Prostate gland (tissue), 2 donors: ENCODE measurements around the gene CCDC68. TPM values are rescaled to one million over a fixed set of nuclear protein-coding genes. Genes with fewer than 3 reads are reported as not detected.

Experiments
- DNase-seq: peaks from one replicate; pipeline ENCODE4 v3.0.0-alpha.2; 2019; ENCODE audit warnings: low spot score
- H3K27ac ChIP-seq, 2 donors: fragments of 200-600 bp; sonication (generic); 2 replicates each; pipeline ENCODE4 v1.5.1; 2017 to 2019
- H3K27me3 ChIP-seq: fragments of 200-600 bp; sonication (generic); replicated peaks from 2 replicates; pipeline ENCODE4 v1.5.1; 2019; ENCODE audit not compliant: insufficient read depth
- H3K36me3 ChIP-seq, 2 donors: fragments of 200-600 bp; sonication (generic); 1 replicate in 1 of 2; 2 replicates in 1 of 2; pipeline versions ENCODE4 v1.5.1 to v1.8.1; 2017 to 2019
- H3K4me1 ChIP-seq: fragments of 200-600 bp; sonication (generic); replicated peaks from 2 replicates; pipeline ENCODE4 v1.5.1; 2019
- H3K4me3 ChIP-seq, 2 donors: fragments of 200-600 bp; sonication (generic); 2 replicates each; pipeline ENCODE4 v1.5.1; 2017 to 2019
- H3K9me3 ChIP-seq: fragments of 200-600 bp; sonication (generic); 2 replicates; pipeline ENCODE4 v1.5.1; 2017
- POLR2A ChIP-seq: fragments of 450-650 bp; IDR thresholded peaks from one replicate; pipeline ENCODE4 v1.6.1; 2016; ENCODE audit warnings: antibody characterized with exemption, mild to moderate bottlenecking
- POLR2AphosphoS5 ChIP-seq: sonication (generic); formaldehyde crosslinking; IDR thresholded peaks from one replicate; pipeline ENCODE4 v1.6.1; 2017; ENCODE audit warnings: antibody characterized with exemption
- WGBS: methylation state at CpG from one replicate; pipeline ENCODE4 v1.1.5; 2018; 5-methylcytosine and 5-hydroxymethylcytosine counted together
- intact Hi-C: fragments of 100-400 bp; cut with DNase I; formaldehyde crosslinking; loops from one replicate; pipeline ENCODE4 v1.14.2; 2022
- total RNA-seq, 2 donors: library from RNA; depleted of rRNA; stranded (reverse); fragments of >200 nt; gene quantifications; one replicate each; pipeline ENCODE4 v1.1.0, GENCODE V29; 2016
- TF ChIP-seq, protein P1 (sequence below), 4 experiments: fragments of 200-600 bp in 2 of 4; fragments of 450-650 bp in 2 of 4; sonication (generic) in 2 of 4; IDR thresholded peaks; 1 replicate in 3 of 4; 2 replicates in 1 of 4; pipeline ENCODE4 v1.5.1; 2016 to 2019; ENCODE audit warnings: antibody characterized with exemption in 4 of 4, mild to moderate bottlenecking in 2 of 4, moderate library complexity in 2 of 4

The CCDC68 gene
- total RNA-seq, 2 donors from 2014 or later, result 7.9 to 20.8 TPM

- Histone ChIP-seq H3K27ac (no peak overlapping the region), H3K4me3 (no peak overlapping the region), H3K36me3 (no peaks in the 10 kb centered on the region), H3K4me1 (no peaks in the 10 kb centered on the region), H3K9me3 (no peaks in the 10 kb centered on the region), H3K27me3 (no peaks in the 10 kb centered on the region)
- no peak for TF ChIP-seq POLR2A
- TF ChIP-seq, protein P1, sequence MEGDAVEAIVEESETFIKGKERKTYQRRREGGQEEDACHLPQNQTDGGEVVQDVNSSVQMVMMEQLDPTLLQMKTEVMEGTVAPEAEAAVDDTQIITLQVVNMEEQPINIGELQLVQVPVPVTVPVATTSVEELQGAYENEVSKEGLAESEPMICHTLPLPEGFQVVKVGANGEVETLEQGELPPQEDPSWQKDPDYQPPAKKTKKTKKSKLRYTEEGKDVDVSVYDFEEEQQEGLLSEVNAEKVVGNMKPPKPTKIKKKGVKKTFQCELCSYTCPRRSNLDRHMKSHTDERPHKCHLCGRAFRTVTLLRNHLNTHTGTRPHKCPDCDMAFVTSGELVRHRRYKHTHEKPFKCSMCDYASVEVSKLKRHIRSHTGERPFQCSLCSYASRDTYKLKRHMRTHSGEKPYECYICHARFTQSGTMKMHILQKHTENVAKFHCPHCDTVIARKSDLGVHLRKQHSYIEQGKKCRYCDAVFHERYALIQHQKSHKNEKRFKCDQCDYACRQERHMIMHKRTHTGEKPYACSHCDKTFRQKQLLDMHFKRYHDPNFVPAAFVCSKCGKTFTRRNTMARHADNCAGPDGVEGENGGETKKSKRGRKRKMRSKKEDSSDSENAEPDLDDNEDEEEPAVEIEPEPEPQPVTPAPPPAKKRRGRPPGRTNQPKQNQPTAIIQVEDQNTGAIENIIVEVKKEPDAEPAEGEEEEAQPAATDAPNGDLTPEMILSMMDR (IDR thresholded peaks at IDR 0.05), result no peak
- no peak for TF ChIP-seq POLR2AphosphoS5
- intact Hi-C loops, result no loop called here
- 68% methylated on average over 6 of the region's 6 CpGs for WGBS
- DNase-seq, result no peak
These were observed 52.7 kb downstream of the CCDC68 start for GRCh38 chr18:54906331-54907185.

DNA sequence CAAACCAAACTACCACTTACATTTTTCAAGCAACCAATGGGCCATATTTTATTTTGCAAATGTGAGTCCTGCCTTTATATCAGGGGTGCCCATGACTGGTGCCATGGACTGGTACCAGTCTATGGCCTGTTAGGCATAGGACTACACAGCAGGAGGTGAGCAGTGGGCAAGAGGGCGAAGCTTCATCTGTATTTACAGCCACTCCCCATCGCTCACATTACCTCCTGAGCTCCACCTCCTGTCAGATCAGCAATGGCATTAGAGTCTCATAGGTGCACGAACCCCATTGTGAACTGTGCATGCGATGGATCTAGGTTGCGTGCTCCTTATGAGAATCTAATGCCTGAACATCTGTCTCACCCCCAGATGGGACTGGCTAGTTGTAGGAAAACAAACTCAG, 53.6 kb downstream of the CCDC68 start:
- WGBS, result 88% methylated on average over 5 of the region's 5 CpGs
- Histone ChIP-seq H3K9me3 (no peaks in the 10 kb centered on the region), H3K36me3 (no peaks in the 10 kb centered on the region), H3K27me3 (no peaks in the 10 kb centered on the region), H3K4me1 (no peaks in the 10 kb centered on the region), H3K27ac (no peak overlapping the region), H3K4me3 (no peak overlapping the region)
- no peak for TF ChIP-seq POLR2A
- TF ChIP-seq POLR2AphosphoS5, result no peak
- TF ChIP-seq, protein P1 (IDR thresholded peaks at IDR 0.05), result no peak
- no peak for DNase-seq
- intact Hi-C loops, result no loop called here

GRCh38 chr18:54904581-54904980, 54.7 kb downstream of the CCDC68 start:
- Histone ChIP-seq H3K4me3 (no peak overlapping the region), H3K27me3 (no peaks in the 10 kb centered on the region), H3K4me1 (no peaks in the 10 kb centered on the region), H3K9me3 (no peaks in the 10 kb centered on the region), H3K36me3 (no peaks in the 10 kb centered on the region), H3K27ac (no peak overlapping the region)
- intact Hi-C loops, result no loop called here
- no peak for DNase-seq
- TF ChIP-seq POLR2A, result no peak
- no peak for TF ChIP-seq POLR2AphosphoS5
- TF ChIP-seq, protein P1 (IDR thresholded peaks at IDR 0.05), result no peak
- 95% methylated on average over 2 of the region's 2 CpGs for WGBS

GRCh38 chr18:54900290-54900689, 59.0 kb downstream of the CCDC68 start:
- Histone ChIP-seq H3K9me3 (no peaks in the 10 kb centered on the region), H3K36me3 (no peaks in the 10 kb centered on the region), H3K4me1 (no peaks in the 10 kb centered on the region), H3K4me3 (no peak overlapping the region), H3K27me3 (no peaks in the 10 kb centered on the region), H3K27ac (no peak overlapping the region)
- intact Hi-C loops, result no loop called here
- no peak for DNase-seq
- 79% methylated on average over 2 of the region's 2 CpGs for WGBS
- TF ChIP-seq POLR2A (no peak), POLR2AphosphoS5 (no peak)
- TF ChIP-seq, protein P1 (IDR thresholded peaks at IDR 0.05), result no peak

DNA sequence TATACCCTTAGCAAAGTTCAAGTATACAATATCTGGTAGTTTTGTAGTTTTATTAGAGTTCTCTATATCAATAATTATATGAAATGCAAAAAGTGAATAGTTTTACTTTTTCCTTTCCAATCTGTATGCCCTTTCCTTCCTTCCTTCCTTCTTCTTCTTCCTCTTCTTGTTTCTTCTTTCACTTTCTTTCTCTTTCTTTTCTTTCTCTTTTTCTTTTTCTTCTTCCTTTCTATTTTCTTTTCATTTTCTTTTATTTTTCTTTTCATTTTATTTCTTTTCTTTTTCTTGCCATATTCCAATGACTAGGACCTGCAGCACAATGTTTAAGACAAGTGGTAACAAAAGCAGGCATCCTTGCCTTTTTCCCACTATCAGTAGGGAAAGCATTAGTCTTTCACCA, 59.8 kb downstream of the CCDC68 start:
- Histone ChIP-seq H3K27ac (no peak overlapping the region), H3K9me3 (no peaks in the 10 kb centered on the region), H3K27me3 (no peaks in the 10 kb centered on the region), H3K36me3 (no peaks in the 10 kb centered on the region), H3K4me3 (no peak overlapping the region), H3K4me1 (no peaks in the 10 kb centered on the region)
- intact Hi-C loops, result no loop called here
- TF ChIP-seq, protein P1 (IDR thresholded peaks at IDR 0.05), result no peak
- TF ChIP-seq POLR2A (no peak), POLR2AphosphoS5 (no peak)
- no peak for DNase-seq
